GM19324 (cell line): ENCODE measurements around the gene NUP107.

Experiments used
- ATAC-seq: cut with Tn5 transposase; IDR thresholded peaks from one replicate; pipeline ENCODE4 v1.9.1; 2021; ENCODE audit warnings: mild to moderate bottlenecking, moderate library complexity; ENCODE audit not compliant: unreplicated experiment, low FRiP score

The NUP107 gene

DNA sequence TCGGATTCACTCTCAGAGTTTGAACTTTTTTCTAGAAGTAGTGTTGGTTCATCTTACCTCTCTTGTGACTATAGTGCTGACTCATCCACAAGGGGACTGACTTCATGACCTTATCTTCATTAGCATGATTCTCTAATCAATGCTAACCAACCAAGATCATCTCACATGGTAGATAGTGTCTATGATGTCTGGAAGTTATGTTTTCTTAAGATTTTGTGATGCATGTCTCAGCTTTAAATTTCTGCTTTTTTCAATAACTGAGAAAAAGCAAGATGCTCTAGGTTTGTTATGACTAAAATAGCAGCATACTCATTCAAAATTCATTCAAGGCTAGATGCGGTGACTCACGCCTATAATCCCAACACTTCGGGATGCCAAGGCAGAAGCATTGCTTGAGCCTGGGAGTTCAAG, 46.9 kb downstream of the NUP107 start:
- ATAC-seq, result no peak

DNA sequence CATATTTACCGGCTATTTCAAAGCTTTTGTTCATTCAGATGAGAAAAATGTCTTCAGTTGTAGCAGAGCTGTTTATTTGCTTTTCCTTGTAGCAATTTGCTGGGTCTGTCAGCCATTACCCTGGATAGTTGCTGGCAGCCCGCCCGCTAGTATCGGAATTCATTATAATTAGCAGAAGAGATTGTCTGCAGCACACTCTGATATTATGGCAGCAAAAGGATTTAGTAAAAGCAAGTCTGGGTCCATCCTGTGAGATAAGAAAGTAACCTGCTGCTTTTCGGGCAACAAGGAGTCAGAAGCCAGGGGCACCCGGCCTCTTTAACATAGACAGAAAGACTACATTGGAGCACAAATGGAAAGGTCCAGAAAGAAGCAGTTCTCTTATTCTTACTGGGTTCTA, 53.1 kb downstream of the NUP107 start:
- ATAC-seq, result no peak

DNA sequence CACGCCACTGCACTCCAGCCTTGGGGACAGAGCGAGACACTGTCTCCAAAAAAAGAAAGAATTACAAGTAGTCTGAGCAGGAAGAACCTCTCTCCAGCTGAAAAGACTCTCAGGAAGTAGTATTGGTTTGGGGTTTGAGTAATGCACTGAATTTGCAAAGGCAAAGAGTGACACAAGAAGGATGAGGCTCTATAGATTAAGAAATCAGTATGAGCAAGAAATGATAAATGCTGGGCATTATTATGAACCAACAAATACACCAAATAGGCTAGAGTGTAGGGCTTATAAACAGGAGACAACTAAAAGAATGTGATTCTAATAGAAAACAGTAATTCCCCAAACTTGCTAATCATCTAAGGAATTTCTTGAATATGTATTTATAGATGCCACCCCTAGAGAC, 56.6 kb downstream of the NUP107 start:
- ATAC-seq, result no peak

DNA sequence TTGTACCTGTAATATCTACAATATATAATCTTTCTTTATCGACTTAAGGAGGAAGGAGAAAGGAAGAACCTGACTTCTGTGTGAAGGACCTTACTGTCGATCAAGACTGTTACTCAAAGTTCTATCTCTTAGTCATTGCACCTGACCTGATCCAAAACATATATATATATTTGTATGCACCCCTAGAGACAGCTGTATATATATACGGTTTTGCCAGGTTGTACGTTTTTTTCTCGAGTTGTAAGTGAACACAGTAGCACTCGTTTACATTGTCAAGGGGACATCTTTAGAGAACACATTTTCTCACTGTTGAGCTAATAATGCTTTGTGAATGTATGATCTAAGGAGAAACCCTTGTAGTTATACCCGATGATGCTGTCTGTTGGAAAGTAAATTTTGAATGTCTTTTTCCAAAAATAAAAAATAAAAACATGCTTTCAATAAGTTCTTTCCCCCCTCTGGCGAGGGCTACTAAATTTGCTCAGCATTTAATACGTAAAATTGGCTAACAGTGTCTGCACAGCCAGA, 58.7 kb downstream of the NUP107 start:
- ATAC-seq, result no peak

DNA sequence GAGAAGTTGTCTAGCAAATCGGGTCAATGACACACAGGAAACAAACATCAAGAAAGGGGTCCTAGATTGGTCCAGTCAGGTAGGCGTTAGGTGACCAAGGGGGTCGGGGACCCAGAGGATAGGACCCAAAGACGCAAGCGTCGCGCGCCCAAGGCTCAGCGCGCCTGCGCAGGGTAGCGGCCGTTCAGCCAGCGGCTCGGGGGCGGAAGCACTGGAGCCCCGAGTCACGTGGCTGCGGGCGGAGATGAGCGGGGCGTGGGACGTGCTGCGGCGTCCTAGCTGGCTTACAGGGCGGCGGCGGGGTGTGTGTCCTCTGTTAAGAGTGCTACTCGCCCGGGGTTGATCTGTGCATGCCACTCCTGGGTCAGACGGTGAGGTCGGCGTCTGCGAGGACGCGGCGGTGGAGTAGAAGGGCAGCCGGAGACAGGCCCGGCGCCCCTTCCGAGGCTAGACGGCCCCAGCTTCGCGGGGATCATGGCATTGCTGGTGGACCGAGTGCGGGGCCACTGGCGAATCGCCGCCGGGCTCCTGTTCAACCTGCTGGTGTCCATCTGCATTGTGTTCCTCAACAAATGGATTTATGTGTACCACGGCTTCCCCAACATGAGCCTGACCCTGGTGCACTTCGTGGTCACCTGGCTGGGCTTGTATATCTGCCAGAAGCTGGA, 59.3 kb downstream of the NUP107 start, which contains the start of gene SLC35E3:
Gene SLC35E3, plus strand, starts transcription at position 273 of the 668 bp plus-strand sequence. Its CDS starts 202 bp downstream, at position 475.
- peak; percentile 94 for ATAC-seq

DNA sequence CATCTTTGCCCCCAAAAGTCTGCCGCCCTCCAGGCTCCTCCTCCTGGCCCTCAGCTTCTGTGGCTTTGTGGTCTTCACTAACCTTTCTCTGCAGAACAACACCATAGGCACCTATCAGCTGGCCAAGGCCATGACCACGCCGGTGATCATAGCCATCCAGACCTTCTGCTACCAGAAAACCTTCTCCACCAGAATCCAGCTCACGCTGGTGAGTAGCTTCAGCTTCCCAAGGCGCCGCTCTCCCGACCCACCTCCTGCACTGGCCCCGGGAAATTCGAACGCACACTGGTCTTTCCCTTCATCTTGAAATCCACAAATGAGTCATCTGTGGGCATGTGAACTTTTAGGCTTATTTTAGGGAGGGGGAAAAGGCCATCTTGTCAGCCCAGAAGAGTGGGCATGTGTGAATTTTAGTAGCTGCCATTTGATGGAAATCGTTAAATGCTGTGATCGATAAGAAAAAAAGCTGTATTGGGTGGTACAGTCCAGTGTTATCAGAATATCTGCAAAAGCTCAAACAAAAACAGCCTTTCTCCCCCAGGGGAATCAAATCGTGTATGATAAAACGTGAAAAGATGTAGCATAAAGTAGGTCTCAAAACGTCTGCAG, 59.9 kb downstream of the NUP107 start:
- peak; percentile 28 for ATAC-seq

DNA sequence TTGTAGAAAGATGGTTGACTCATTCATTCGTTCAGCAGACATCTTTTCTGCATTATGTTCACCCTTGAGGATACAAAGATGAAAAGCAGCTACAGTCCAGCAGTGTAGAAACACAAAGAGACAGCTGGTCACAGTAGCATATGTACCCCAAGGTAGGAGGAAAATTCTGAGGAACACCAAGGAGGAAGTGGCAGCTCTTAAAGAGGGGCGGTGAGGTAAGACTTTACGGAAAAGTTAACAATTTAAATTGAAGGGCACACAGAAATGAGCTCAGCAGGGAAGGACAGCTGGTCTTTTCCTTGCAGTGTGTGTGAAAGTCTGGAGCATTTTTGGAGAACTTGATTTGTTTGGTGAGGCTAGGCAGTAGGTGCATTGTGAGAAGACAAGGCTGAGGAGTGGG, 62.7 kb downstream of the NUP107 start:
- no peak for ATAC-seq

DNA sequence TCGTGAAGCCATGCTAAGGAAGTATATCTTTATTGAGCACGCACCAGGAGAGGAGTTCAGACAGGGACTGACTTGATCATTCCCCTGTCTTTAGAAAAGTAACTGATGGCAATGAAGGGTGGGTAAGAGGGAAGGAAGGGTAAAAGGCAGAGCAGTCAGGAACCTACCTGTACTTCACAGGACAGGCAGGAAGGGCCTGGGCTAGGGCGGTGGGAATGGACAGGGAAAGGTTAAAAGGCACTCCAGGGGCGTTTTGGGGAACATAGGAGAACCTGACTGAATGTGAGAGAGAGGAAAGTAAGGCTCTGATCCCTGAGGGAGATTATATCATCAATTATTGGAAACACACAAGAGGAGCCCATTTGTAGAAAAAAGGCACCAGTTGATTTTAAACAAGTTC, 63.1 kb downstream of the NUP107 start:
- no peak for ATAC-seq

DNA sequence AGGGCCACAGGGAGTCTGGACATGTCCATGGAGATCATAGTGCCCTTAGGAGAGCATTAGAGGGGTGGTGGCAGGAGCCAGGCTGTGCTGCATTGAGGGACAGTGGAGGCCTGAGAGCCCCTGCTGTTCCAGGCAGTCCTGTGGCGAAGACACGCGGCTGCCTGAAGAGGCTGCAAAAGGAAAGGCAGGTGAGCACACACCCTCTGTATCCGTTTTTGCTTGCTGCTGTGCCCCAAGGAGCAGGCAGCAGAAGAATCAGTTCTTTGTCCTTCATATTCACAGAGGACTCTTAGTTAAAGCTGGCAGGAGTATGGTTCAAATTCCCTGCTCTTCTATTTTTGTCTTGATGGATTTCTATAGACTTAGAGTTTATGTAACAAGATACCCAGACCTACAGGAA, 63.7 kb downstream of the NUP107 start:
- ATAC-seq, result no peak

DNA sequence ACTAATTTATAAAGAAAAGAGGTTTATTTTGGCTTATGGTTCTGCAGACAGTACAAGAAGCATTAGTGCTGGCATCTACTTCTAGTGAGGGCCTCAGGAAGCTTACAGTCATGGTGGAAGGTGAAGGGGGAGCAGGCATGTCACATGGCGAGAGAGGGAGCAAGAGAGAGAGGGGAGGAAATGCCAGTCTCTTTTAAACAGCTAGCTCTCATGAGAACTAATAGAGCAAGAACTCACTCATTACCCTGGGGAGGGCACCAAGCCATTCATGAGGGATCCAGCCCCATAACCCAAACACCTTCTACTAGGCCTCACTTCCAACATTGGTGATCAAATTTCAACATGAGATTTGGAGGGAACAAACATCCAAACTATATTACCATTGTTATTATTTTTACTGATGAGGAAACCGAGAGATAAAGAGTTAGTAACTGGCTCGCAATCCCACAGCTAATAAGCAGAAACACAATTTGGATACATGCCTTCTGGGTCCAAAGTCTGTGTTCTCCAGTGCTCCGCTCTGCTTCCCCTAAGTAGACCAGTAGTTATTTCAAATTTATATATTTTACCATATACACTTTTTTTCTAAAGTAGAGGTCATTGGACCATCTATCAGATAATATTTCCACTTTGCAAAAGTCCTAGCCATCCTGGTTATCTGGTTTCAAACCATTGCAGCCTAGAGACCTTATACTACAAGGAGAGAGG, 68.9 kb downstream of the NUP107 start:
- no peak for ATAC-seq

DNA sequence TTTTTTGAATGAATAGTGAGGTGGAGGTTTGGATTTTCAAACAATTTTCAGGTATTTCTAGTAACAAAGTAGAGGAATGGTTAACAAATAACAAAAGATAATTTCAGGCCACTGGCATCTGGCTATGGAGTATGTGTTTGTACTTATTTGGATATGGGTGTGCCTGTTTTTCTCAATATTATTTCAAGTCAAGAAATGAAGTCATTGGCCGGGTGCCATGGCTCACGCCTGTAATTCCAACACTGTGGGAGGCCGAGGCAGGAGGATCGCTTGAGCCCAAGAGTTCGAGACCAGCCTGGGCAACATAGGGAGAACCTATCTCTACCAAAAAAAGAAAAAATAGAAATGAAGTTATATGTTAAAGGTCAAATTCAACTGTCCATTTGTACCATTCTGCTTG, 73.1 kb downstream of the NUP107 start:
- no peak for ATAC-seq

DNA sequence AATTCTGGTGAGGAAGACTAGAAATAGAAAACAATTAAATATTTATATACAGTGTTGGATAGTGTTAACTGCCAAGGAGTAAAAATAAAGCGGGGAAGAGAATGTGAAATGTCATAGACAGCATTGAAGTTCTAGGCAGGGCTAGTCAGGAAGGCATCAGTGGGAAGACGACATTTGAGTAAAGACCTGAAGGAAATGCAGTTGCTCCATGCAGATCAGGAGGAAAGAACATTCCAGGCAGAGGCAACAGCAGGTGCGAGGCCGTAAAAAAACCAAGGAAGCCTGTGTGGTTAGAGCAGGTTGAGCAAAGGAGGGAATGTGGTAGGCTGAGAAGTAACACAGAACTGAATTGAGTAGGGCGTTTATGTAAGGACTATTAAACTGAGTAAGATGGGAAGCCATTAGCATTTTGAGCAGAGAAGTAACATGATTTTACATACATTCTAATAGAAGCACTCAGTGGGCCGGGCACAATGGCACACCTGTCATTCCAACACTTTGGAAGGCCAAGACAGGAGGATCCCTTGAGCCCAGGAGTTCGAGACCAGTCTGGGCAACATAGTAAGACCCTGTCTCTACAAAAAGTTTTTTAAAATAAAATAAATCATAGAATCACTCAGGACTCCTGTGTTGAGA, 74.1 kb downstream of the NUP107 start:
- ATAC-seq, result no peak

DNA sequence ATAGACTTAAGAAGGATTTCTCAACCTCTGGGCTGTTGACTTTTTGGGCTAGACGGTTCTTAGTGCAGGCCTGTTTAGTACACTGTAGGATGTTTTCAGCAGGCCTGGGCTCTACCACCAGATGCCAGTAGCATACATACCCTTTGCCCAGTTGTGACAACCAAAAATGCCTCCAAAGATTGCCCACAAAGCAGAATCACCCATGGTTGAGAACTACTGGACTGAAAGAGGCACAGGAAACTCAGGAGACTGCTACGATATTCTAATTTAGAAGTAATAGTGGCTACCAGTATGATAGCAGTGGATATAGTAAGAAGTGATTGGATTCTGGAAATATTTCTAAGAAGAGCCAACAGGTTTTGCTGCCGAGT, 74.6 kb downstream of the NUP107 start:
- no peak for ATAC-seq

DNA sequence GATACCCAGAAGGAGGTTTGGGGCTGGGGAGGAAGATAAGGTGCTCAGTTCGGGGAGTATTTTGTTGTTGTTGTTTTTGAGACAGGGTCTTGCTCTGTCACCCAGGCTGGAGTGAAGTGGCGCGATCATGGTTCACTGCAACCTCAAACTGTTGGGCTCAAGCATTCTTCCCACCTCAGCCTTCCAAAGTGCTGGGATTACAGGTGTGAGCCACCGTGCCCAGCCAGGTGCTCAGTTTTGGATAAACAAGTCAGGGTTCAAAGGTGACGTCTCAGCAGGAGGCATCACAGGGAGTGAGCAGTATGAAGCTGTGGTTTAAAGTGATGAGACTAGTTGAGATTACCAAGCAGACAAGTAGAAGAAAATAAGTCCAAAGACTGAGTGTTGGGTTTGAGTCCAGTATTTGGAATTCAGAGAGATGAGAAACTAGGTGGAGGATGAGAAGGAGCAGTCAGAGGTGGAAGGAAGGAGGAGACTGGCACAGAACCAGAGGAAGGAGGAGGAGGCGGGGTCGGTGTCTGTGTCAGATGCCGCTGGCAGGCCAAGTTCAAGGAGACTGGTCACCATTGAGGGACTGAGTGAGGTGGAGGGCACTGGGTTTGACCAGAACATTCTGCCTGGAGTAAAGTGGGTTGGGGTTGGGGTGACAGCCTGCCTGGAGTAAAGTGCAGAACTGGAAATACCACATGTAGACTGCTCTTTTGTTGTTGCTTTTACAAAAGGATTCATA, 75.3 kb downstream of the NUP107 start:
- ATAC-seq, result no peak

DNA sequence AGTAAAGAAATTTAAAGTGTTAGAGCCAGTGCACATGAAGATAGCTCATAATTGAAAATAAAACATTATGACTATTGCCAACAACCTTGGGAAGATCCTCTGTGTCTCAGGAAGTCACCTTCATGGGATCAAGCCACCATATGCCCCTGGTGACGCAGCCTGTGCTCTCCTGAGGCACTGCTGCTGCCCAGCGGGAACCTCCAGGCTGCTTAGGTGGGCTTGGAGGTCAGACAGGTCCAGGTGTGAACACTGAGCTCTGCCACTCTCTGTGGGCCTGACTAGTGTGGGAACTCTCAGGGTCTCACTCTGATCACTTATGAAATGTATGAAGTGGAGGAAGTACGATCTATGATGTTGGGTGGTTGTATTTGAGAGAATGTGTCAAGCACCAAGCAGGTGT, 75.9 kb downstream of the NUP107 start:
- ATAC-seq, result no peak

DNA sequence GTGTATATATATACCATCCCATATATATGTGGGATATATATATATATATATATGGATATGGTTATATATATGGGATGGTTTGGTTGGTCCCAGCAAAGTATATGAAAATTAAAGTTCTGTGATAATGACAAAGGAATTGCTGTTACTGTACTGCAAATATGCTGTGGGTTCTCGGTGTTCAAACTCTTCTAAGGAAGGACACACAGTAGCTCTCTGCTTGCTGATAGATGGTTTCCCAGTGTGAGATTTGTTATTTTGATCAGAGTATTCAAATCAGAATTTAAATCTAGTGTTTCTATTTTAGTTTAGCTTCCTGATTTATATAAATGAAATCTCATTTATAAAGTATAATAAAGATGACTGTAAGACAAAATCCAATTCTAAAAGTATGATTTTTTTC, 78.9 kb downstream of the NUP107 start:
- no peak for ATAC-seq

DNA sequence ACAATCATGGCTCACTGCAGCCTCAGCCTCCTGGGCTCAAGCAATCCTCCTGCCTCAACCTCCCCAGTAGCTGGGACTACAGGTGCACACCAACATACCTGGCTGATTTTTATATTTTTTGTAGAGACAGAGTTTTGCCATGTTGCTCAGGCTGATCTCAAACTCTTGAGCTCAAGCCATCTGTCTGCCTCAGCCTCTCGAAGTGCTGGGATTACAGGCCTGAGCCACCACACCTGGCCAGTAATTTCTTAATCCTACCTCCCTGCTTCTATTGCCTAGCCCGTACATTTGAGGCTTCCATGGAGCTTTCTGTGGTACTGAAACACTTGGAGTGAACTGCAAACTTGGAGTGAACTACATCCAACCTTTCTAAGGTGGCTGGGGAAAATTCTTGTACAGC, 79.9 kb downstream of the NUP107 start:
- ATAC-seq, result no peak

DNA sequence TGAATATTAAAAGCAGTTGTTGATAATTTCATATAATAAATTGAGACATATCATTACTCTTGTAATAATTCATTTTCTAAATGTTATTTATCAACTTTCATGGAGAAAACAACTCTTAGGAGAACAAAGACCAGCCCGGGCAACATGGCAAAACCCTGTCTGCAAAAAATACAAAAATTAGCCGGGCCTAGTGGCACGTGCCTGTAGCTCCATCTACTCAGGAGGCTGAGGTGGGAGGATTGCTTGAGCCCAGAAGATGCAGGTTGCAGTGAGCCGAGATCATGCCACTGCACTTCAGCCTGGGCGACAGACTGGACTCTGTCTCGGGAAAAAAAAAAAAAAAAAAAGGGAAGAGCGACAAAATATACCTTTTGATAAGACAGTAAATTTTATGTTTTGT, 80.4 kb downstream of the NUP107 start:
- ATAC-seq, result no peak

DNA sequence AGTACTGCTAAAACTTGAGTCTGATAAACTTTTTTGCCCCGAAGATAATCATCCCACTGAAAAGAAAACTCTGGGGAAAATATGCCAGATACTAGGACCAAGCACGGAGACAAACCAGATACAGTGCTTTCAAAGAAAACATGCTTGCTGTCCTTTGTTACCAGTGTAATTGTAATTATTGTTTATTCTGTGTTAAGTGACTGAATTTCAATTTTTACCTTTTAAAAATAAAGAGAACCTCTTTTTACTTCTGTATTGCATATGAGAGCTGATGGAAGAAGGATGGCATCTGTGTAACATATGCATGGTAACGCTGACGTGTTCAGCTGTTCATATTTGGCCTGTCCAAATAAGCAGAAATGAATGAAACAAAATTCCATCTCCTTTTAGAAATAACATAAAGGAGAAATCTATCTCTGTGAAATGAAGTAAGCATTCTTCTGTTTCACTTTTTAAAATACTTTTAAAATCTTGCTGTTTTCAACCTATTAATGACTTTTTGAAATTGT, 81.7 kb downstream of the NUP107 start:
- ATAC-seq, result no peak

DNA sequence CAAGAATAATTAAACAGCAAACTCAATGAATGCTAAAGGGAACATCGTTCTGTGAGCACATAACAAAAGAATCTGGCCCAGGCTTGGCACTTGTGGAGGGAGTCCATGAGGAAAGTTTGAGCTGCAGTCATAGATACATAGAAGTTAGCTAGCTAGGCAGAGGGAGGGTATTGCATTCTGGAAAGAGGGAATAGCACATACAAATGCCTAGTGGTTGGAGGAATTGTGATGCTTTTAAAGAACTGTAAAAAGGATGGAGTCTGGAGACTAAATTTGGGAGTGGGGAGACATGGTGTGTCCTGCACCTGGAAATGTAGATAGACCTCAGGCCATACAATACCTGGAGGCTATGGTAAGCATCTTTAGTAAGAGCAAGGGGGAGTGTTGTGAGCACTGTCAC, 83.2 kb downstream of the NUP107 start:
- ATAC-seq, result no peak
